ENCODE data around the gene KCNQ5. TPM values are rescaled to one million over a fixed set of nuclear protein-coding genes. Genes with fewer than 3 reads are reported as not detected.

The KCNQ5 gene
- total RNA-seq, 4 donors from 2014 or later, result 1.1 to 14.6 (median 9.0) TPM

DNA sequence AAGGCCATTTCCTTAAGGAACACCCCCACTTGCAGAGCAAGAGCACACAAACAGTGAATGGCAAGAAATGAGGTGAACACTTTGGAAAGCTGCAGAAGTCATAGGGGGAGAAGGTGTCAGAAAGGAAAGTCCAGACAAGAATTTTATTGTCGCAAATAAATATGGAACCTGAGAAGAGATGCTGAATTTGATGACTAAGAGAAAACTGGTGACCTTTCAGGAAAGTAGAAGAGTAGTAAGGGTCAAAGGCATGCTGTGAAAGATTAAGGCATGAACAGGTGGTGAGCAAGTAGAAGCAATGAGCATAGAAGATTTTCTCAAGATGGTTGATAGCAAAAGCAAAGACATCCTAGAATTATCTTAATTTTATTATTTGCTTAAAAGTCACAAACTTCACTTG is 194.2 kb downstream of the KCNQ5 start:
- H3K4me1 ChIP-seq, result peaks cover 0 to 4% of the 10 kb centered on the region in 2 donors
- TF ChIP-seq, protein P1, sequence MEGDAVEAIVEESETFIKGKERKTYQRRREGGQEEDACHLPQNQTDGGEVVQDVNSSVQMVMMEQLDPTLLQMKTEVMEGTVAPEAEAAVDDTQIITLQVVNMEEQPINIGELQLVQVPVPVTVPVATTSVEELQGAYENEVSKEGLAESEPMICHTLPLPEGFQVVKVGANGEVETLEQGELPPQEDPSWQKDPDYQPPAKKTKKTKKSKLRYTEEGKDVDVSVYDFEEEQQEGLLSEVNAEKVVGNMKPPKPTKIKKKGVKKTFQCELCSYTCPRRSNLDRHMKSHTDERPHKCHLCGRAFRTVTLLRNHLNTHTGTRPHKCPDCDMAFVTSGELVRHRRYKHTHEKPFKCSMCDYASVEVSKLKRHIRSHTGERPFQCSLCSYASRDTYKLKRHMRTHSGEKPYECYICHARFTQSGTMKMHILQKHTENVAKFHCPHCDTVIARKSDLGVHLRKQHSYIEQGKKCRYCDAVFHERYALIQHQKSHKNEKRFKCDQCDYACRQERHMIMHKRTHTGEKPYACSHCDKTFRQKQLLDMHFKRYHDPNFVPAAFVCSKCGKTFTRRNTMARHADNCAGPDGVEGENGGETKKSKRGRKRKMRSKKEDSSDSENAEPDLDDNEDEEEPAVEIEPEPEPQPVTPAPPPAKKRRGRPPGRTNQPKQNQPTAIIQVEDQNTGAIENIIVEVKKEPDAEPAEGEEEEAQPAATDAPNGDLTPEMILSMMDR (IDR thresholded peaks at IDR 0.05), result no peak
- TF ChIP-seq POLR2A (IDR thresholded peaks at IDR 0.05), result no peak
- no peak overlapping the region for H3K27ac ChIP-seq
- no peaks in the 10 kb centered on the region for H3K36me3 ChIP-seq
- intact Hi-C loops (cut with DNase I), result no loop called here
- no peaks in the 10 kb centered on the region for H3K27me3 ChIP-seq
- H3K9me3 ChIP-seq, result no peaks in the 10 kb centered on the region
- no peak overlapping the region for H3K4me3 ChIP-seq (replicated peaks in 1 of 3)
- 93 to 98% methylated on average over 1 of the region's 1 CpG for WGBS, 2 donors
- no peak for DNase-seq

DNA sequence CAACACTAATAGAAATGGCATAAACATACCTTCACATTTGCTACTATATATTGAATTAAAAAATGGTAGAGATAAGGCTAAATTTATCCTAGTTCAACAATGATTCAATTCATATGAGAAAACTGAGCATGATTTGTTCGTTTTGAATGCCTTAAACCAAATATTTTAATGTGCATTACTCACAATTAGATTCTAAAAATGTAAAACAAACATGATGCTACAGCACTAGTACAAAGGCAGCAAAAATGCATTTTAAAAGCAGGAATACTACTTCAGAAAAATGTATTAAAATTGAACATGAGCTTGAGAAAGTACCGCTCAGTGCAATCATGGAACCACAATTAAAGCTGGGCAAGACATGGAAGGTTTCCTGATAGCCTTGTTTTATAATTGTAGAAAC is 195.3 kb downstream of the KCNQ5 start:
- intact Hi-C loops (cut with DNase I), result no loop called here
- no peak for TF ChIP-seq POLR2A (IDR thresholded peaks at IDR 0.05)
- TF ChIP-seq, protein P1 (IDR thresholded peaks at IDR 0.05), result no peak
- Histone ChIP-seq H3K36me3 (no peaks in the 10 kb centered on the region), H3K27me3 (no peaks in the 10 kb centered on the region), H3K4me1 (peaks cover 0 to 4% of the 10 kb centered on the region in 2 donors), H3K9me3 (no peaks in the 10 kb centered on the region), H3K27ac (no peak overlapping the region), H3K4me3 (replicated peaks in 1 of 3) (no peak overlapping the region)
- no peak for DNase-seq
- 89 to 91% methylated on average over 2 of the region's 2 CpGs for WGBS, 2 donors

DNA sequence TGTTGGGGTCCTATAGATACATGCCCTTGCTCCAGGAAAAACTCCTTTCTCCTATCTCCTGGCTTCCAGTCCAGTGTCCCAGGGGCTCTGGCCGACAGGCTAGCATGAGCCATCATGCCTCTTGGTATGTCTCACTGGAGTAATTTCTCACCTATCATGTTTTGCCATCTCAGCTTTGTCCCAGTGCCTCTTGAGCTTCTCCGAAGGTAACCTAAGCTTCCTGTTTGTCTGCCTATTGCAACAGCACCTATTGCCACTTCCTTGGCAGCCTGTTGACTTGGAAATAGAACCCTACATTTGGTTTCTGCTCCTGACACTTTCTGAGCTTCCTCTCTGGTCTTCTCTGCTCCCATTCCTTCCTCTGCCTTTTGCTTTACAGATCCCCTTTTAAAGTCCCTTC is 197.7 kb downstream of the KCNQ5 start:
- H3K36me3 ChIP-seq, result no peaks in the 10 kb centered on the region
- 71 to 73% methylated on average over 2 of the region's 2 CpGs for WGBS, 2 donors
- intact Hi-C loops (cut with DNase I), result no loop called here
- no peak overlapping the region for H3K27ac ChIP-seq
- H3K9me3 ChIP-seq, result no peaks in the 10 kb centered on the region
- no peaks in the 10 kb centered on the region for H3K27me3 ChIP-seq
- TF ChIP-seq, protein P1 (IDR thresholded peaks at IDR 0.05), result no peak
- TF ChIP-seq POLR2A (IDR thresholded peaks at IDR 0.05), result no peak
- no peak overlapping the region for H3K4me3 ChIP-seq (replicated peaks in 1 of 3)
- DNase-seq, result no peak
- H3K4me1 ChIP-seq, result no peaks in the 10 kb centered on the region

DNA sequence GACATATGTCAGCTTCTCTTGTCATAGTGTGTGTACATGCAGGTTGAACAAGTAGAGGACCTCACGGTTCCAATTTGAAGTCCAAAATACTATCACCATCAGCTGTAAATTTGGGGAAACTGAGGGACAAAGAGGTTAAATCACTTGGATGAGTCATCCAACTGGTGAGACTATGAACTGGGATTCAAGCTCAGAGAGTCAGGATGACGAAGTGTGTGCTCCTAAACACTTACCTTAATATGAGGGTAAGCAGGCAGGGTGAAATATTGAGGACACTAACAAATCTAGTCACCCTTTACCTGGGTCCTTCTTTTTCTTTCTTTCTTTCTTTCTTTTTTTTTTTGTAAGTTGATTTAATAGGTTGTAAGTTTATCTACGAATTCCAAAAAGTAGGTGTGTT is 198.3 kb downstream of the KCNQ5 start:
- intact Hi-C loops (cut with DNase I), result no loop called here
- Histone ChIP-seq H3K27ac (no peak overlapping the region), H3K27me3 (no peaks in the 10 kb centered on the region), H3K36me3 (no peaks in the 10 kb centered on the region), H3K4me1 (no peaks in the 10 kb centered on the region), H3K9me3 (no peaks in the 10 kb centered on the region), H3K4me3 (replicated peaks in 1 of 3) (no peak overlapping the region)
- DNase-seq, result no peak
- 83 to 87% methylated on average over 3 of the region's 3 CpGs for WGBS, 2 donors
- TF ChIP-seq POLR2A (IDR thresholded peaks at IDR 0.05), result no peak
- TF ChIP-seq, protein P1 (IDR thresholded peaks at IDR 0.05), result no peak

DNA sequence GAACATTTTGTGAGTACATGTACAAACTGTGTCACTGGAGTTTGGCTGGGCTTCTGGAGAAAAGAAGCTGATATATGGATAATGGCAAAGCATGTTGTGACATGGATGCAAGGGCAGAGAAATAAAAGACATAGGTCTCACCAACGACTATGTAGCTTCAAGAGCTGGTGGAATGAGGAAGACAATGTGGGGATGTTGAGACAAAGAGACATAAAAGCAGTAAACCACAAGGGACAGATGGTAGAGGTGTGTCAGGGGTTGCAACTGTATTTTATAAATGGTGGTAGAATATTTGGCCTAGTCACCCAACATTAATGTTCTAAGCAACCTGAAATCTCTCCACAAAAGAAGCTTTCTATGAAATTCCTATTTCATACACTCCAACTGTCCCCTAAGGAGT is 199.0 kb downstream of the KCNQ5 start:
- TF ChIP-seq, protein P1 (IDR thresholded peaks at IDR 0.05), result no peak
- no peak for TF ChIP-seq POLR2A (IDR thresholded peaks at IDR 0.05)
- 47 to 53% methylated on average over 1 of the region's 1 CpG for WGBS, 2 donors
- Histone ChIP-seq H3K9me3 (no peaks in the 10 kb centered on the region), H3K4me3 (replicated peaks in 1 of 3) (no peak overlapping the region), H3K36me3 (no peaks in the 10 kb centered on the region), H3K27me3 (no peaks in the 10 kb centered on the region), H3K27ac (no peak overlapping the region), H3K4me1 (no peaks in the 10 kb centered on the region)
- intact Hi-C loops (cut with DNase I), result no loop called here
- no peak for DNase-seq

All from thyroid gland (tissue), 4 donors.